Ovary (tissue), 9 donors: ENCODE results near the gene COL9A3. TPM values are rescaled to one million over a fixed set of nuclear protein-coding genes. Genes with fewer than 3 reads are reported as not detected.

ENCODE experiments used
- DNase-seq, 5 donors: peaks; one replicate each; pipeline ENCODE4 v3.0.0-alpha.2; 2019 to 2020
- H3K27ac ChIP-seq, 2 donors: fragments of 200-600 bp; one replicate each; pipeline versions ENCODE4 v1.5.1 to v1.8.0; 2019 to 2022
- H3K27me3 ChIP-seq: fragments of 200-600 bp; one replicate; pipeline ENCODE4 v1.8.0; 2022
- H3K36me3 ChIP-seq: fragments of 200-600 bp; sonication (generic); one replicate; pipeline ENCODE4 v1.5.1; 2019
- H3K4me1 ChIP-seq: one replicate; pipeline ENCODE4 v1.8.1; 2013; ENCODE audit warnings: mild to moderate bottlenecking, moderate library complexity; ENCODE audit not compliant: insufficient read depth
- H3K4me3 ChIP-seq: fragments of 200-600 bp; sonication (generic); one replicate; pipeline ENCODE4 v1.5.1; 2017
- H3K9me3 ChIP-seq, 2 donors: fragments of 200-600 bp in 1 of 2; sonication (generic) in 1 of 2; one replicate each; pipeline versions ENCODE4 v1.5.1 to v1.8.1; 2013 to 2019; ENCODE audit warnings: mild to moderate bottlenecking in 1 of 2, moderate library complexity in 1 of 2
- CTCF ChIP-seq, 3 donors: fragments of 450-650 bp in 2 of 3; fragments of 200-600 bp in 1 of 3; IDR thresholded peaks; one replicate each; pipeline versions ENCODE4 v1.5.1 to v1.8.0; 2016 to 2022; ENCODE audit warnings: antibody characterized with exemption in 3 of 3, mild to moderate bottlenecking in 1 of 3
- EP300 ChIP-seq: sonication (generic); formaldehyde crosslinking; IDR thresholded peaks from one replicate; pipeline ENCODE4 v1.6.1; 2017; ENCODE audit warnings: antibody characterized with exemption
- POLR2A ChIP-seq: fragments of 450-650 bp; IDR thresholded peaks from one replicate; pipeline ENCODE4 v1.6.1; 2017; ENCODE audit warnings: antibody characterized with exemption, mild to moderate bottlenecking, moderate library complexity
- WGBS, 3 donors: extraction: QIAGEN DNeasy Blood & Tissue Kit in 1 of 3; methylation state at CpG; one replicate each; pipeline versions ENCODE4 v1.1.5 to v1.1.7; 2013 to 2017; 5-methylcytosine and 5-hydroxymethylcytosine counted together
- intact Hi-C, 4 donors: fragments of 100-400 bp; cut with DNase I; formaldehyde crosslinking; loops; one replicate each; pipeline versions ENCODE4 v1.11.0 to v1.15.1; 2022 to 2023
- polyA plus RNA-seq, 2 donors: library from polyadenylated mRNA; stranded (reverse); fragments of 200-250 nt in 1 of 2; fragments of 350-450 nt in 1 of 2; fragmentation: Illumina TruSeq in 1 of 2; extraction: RNeasy Lipid Tissue Mini Kit (QIAGEN cat#74804) in 1 of 2; gene quantifications; one replicate each; pipeline ENCODE4 v1.2.3, GENCODE V29; 2013 to 2014
- total RNA-seq, 7 donors: library from RNA; depleted of rRNA in 2 of 7; stranded (reverse); fragments of >200 nt in 2 of 7; fragmentation: NEBNext Ultra II Directional in 3 of 7; extraction: Animal tissue kit (Norgen Biotek cat#: 25700) in 3 of 7; gene quantifications; one replicate each; pipeline versions ENCODE4 v1.1.0 to v1.2.4, GENCODE V29; 2016 to 2023
- donor health status: DM: no; HTN: no; CAD: no; lungs with moderate emphysema.
- donor health status: DM: no; HTN: no; CAD: no.
- donor health status: Bipolar disorder and iron deficiency.
- donor health status: DM: yes; HTN: yes; CAD: no.
- donor health status: DM: no; HTN: no; CAD: no.
- donor health status: DM: yes; HTN: yes; CAD: no.

Gene COL9A3
- total and polyA plus RNA-seq, 9 donors: 0.65 to 3.0 (median 1.6) TPM; not detected in 1

- Histone ChIP-seq H3K27ac (no peak overlapping the region), H3K36me3 (no peaks in the 10 kb centered on the region), H3K4me1 (no peaks in the 10 kb centered on the region), H3K27me3 (no peaks in the 10 kb centered on the region), H3K4me3 (no peak overlapping the region), H3K9me3 (no peaks in the 10 kb centered on the region)
- TF ChIP-seq POLR2A (no peak), CTCF (IDR thresholded peaks at IDR 0.05) (no peak), EP300 (no peak)
- 74 to 80% (median 80%) methylated on average over 23 to 24 of the region's 24 CpGs for WGBS, 3 donors
- intact Hi-C loops: no loop called here
- DNase-seq: no peak
Observed at GRCh38 chr20:62778601-62779416, 38.0 kb upstream of the COL9A3 start.

- Histone ChIP-seq H3K36me3 (no peaks in the 10 kb centered on the region), H3K9me3 (no peaks in the 10 kb centered on the region), H3K4me1 (no peaks in the 10 kb centered on the region), H3K4me3 (no peak overlapping the region), H3K27me3 (no peaks in the 10 kb centered on the region), H3K27ac (no peak overlapping the region)
- WGBS, 3 donors: 88 to 95% (median 92%) methylated on average over 7 of the region's 7 CpGs
- DNase-seq: no peak
- TF ChIP-seq CTCF (IDR thresholded peaks at IDR 0.05): no peak
- intact Hi-C loops: no loop called here
Observed at GRCh38 chr20:62779417-62779685, 37.5 kb upstream of the COL9A3 start.

- no peaks in the 10 kb centered on the region for H3K9me3 ChIP-seq
- no peak overlapping the region for H3K4me3 ChIP-seq
- H3K4me1 ChIP-seq: no peaks in the 10 kb centered on the region
- H3K27me3 ChIP-seq: no peaks in the 10 kb centered on the region
- H3K27ac ChIP-seq: no peak overlapping the region
- H3K36me3 ChIP-seq: no peaks in the 10 kb centered on the region
- TF ChIP-seq POLR2A (no peak), EP300 (no peak), CTCF (IDR thresholded peaks at IDR 0.05) (no peak)
- WGBS, 3 donors: 38 to 70% (median 58%) methylated on average over 20 of the region's 20 CpGs
- no peak for DNase-seq
- intact Hi-C loops: loop anchor here in 3 of 4 donors (10.0 kb wide), 2 partner anchors 275 to 285 kb away; no protein-coding TSS in a partner anchor
Observed at GRCh38 chr20:62780204-62780603, 36.6 kb upstream of the COL9A3 start.

GRCh38 chr20:62780696-62781095, 36.2 kb upstream of the COL9A3 start:
- intact Hi-C loops: loop anchor here in 3 of 4 donors (10.0 kb wide), 2 partner anchors 276 to 286 kb away; no protein-coding TSS in a partner anchor
- DNase-seq: no peak
- Histone ChIP-seq H3K27me3 (no peaks in the 10 kb centered on the region), H3K27ac (no peak overlapping the region), H3K4me1 (no peaks in the 10 kb centered on the region), H3K4me3 (no peak overlapping the region), H3K36me3 (no peaks in the 10 kb centered on the region), H3K9me3 (no peaks in the 10 kb centered on the region)
- WGBS, 3 donors: 68 to 87% (median 72%) methylated on average over 17 of the region's 17 CpGs
- no peak for TF ChIP-seq POLR2A
- TF ChIP-seq EP300: no peak
- no peak for TF ChIP-seq CTCF (IDR thresholded peaks at IDR 0.05)
